PFSK-1 (cell line): ENCODE measurements around the gene ARHGAP8.

Experiments used
- FOXP2 ChIP-seq: optimal IDR thresholded peaks from 2 replicates; pipeline ENCODE3; 2011; ENCODE audit warnings: borderline replicate concordance, control low read depth, inconsistent platforms; ENCODE audit not compliant: insufficient read depth; ENCODE audit errors: extremely low read length, extremely low read depth
- POLR2AphosphoS5 ChIP-seq: IDR thresholded peaks from 2 replicates; pipeline ENCODE4 v1.6.1; 2012; ENCODE audit warnings: low read depth, mild to moderate bottlenecking, control low read depth, low read length, moderate library complexity
- REST ChIP-seq, 2 experiments: IDR thresholded peaks; 2 replicates each; pipeline versions ENCODE4 v1.6.1 to v1.8.0; 2011 to 2012; ENCODE audit warnings: low read depth in 2 of 2, low read length in 2 of 2, control low read depth in 1 of 2, inconsistent platforms in 1 of 2, mild to moderate bottlenecking in 1 of 2, moderate library complexity in 1 of 2; ENCODE audit not compliant: insufficient read depth in 1 of 2
- SIN3A ChIP-seq: IDR thresholded peaks from 2 replicates; pipeline ENCODE4 v1.6.1; 2012; ENCODE audit warnings: mild to moderate bottlenecking, low read length, moderate library complexity, borderline replicate concordance; ENCODE audit not compliant: insufficient read depth
- TAF1 ChIP-seq: IDR thresholded peaks from 2 replicates; pipeline ENCODE4 v1.6.1; 2012; ENCODE audit warnings: low read length, control low read depth, borderline replicate concordance; ENCODE audit not compliant: insufficient read depth

Gene ARHGAP8

GRCh38 chr22:44909241-44909640 lies 156.9 kb downstream of the ARHGAP8 start:
- no peak for TF ChIP-seq REST (IDR thresholded peaks at IDR 0.05; ENCODE audit: insufficient read depth in 1 of 2, low read depth in 2 of 2, low read length in 2 of 2)
- TF ChIP-seq SIN3A, result no peak
- TF ChIP-seq TAF1, result no peak
- no peak for TF ChIP-seq POLR2AphosphoS5
- no peak for TF ChIP-seq FOXP2
